T follicular helper cell (primary cell): ENCODE measurements around the gene GMDS.

ENCODE experiments used
- DNase-seq: peaks from one replicate; pipeline ENCODE4 v3.0.0-alpha.2; 2020; ENCODE audit warnings: low read depth

Gene GMDS

DNA sequence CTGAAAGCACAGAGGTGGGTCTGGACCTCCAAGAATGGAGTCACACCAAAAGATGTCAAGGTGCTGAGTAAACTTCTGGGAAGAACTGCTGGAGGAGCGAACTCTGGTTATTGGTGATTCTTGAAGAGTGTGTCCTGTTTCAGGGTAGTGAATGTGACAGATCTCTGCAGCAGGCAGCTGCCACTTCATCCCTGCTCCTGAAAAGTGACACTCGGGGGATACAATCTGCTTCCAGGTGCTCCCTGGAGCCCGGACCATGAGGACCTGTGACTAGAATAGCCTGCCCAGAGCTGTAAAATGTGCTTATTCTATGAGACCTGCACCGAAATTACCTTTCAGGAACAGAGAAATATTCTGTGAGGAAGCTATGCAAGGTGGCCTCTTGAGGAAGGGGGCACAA, 444.6 kb downstream of the GMDS start:
- DNase-seq, result no peak

DNA sequence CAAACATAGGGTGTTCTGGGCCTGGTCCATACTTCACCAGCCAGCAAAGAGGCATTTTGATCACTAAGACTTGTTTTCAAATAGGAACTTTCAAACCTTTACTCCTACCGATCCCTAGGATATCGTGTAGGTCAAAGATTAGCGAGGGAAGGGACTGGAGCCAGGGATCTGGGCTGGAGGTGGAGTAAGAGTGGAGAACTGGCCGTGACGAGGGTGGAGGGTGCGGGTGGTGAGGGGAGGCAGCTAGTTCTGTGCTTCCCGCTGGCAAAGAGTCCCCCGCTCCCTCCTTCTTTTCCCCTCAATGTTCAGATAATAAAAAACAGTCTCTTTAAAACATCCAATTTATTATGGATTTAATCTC, 446.5 kb downstream of the GMDS start:
- no peak for DNase-seq

- no peak for DNase-seq
These were observed 447.0 kb downstream of the GMDS start for GRCh38 chr6:1798303-1798964.

DNA sequence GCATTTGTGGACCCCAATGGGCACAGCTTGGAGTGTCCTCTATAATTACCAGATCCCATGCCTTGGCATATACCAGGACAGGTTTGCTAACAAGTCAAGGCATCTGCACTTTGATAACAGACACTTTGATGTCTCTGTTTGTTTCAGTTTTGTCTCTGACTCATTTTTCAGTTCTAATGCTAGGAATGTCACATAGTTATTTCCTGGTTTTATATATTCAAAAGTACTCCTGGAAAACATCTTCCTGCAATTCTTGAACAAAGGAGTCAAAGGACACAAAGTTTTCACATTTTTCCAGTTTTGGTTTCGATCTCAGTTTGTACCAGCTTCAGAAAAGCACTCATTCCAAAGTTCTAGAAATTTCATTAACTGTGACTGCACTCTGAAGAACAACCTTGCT, 447.6 kb downstream of the GMDS start:
- DNase-seq, result no peak

GRCh38 chr6:1796706-1797529, 448.5 kb downstream of the GMDS start:
- DNase-seq, result no peak

DNA sequence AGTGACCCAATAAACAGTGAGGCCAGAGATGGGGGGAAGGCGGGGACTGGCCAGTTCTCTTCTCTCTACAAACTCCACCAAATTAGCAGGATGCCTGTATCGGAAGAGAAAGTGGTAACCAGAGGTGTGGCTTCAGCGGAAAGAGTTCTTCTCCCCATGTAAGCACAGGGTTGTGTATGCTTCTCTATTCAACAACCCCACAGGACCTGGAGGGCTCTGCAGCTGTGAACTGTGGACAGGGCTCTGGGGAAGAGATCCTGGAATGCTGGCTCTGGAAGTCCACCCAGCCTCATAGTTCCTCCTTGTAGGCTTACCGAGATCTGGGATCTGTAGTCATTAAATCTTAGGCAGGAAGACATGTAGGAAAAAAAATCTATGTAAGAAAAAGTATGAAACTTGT, 449.5 kb downstream of the GMDS start:
- DNase-seq, result no peak

- DNase-seq, result no peak
These were observed 452.4 kb downstream of the GMDS start for GRCh38 chr6:1792989-1793388.

DNA sequence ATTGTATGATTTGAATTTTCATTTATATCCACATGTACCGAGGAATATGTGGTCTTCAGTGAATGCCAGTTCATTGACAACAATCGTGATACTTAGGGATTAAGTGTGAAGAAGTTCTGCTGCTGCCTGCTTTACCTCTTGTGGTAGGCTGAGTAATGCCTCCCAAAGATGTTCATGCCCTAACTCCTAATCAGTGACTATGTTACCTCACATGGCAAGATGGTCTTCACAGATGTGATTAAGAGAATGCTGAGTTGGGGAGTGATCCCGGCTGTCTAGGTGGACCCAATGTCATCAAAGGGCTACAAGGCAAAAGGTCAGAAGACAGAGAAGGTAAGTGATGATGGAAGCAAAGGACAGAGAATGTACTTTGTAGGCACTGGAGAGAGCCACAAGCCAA, 454.7 kb downstream of the GMDS start:
- DNase-seq, result no peak

- DNase-seq, result no peak
These were observed 456.3 kb downstream of the GMDS start for GRCh38 chr6:1789092-1789491.

DNA sequence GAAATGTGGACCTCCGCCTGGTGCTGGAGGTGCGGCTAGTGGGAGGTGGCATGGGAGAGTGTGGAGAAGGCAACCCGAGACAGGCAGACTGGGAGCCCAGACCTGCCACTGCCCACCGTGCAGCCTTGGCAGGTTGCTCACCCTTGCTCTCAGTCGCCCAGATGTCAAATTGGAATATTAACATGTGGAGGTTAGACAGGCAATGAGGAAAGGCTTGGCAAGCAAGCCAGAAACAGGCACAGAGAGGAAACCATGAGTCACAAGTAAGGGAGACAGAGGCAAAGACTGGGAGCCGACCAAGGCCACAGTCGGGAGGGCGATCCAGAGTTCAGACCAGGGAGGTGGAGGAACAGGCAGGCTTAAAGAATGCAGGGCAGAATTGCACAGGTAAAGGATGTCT, 457.5 kb downstream of the GMDS start:
- DNase-seq, result no peak

GRCh38 chr6:1786455-1787453, 458.7 kb downstream of the GMDS start:
- no peak for DNase-seq

DNA sequence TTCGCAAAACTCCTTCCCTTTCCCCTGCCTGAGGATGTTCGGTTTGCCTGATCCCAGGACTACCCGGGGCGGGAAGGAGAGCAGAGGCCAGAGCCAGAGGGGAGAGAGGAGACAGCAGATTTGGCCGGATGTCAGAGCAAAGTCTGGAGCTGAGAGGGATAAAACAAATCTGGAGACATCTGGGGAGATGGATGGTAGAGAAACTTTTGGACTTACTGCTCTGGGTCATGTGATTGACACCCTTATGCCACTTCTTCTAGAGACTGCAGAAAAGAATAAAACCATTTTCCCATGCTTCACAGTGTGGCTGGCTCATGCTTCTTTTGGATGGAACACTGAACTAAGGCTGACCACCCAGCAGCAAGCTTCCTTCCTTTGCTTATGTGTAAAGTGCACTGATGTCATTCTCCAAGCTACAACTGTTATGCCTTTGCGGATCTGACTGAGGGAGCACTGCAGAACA, 461.0 kb downstream of the GMDS start:
- DNase-seq, result no peak

- DNase-seq, result no peak
These were observed 463.6 kb downstream of the GMDS start for GRCh38 chr6:1781817-1782184.

- no peak for DNase-seq
These were observed 464.1 kb downstream of the GMDS start for GRCh38 chr6:1781152-1781816.

DNA sequence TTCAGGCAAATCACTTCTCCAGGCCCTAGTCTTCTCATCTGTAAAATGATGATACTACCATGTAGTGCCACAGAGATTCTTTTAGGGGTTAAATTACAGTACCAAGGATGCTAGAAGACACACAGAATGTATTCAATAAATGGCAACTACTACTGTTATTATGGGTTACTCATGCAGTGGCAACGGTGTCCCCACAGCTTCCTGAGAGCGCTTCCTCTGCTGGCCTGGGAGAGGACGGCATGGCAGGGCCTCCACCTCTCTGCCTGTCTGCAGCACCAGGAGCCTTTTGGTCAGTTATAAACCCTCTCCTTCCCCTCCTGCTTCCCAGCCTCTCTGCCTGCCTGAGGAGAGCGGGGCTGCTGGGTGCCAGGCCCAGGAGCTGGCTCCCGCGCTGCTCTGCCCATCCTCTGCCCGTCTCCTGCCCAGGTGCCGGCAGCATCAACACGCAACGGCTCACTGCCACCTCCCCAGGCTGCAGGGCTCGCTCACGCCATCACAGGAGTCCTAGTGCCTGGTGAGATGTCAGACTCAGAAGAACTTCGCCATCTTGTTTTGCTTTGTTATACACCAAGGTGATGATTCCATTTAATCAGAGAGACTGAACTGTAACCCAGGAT, 465.0 kb downstream of the GMDS start:
- no peak for DNase-seq

- DNase-seq, result no peak
These were observed 466.6 kb downstream of the GMDS start for GRCh38 chr6:1778686-1779235.

GRCh38 chr6:1777921-1778685, 467.3 kb downstream of the GMDS start:
- DNase-seq, result no peak

DNA sequence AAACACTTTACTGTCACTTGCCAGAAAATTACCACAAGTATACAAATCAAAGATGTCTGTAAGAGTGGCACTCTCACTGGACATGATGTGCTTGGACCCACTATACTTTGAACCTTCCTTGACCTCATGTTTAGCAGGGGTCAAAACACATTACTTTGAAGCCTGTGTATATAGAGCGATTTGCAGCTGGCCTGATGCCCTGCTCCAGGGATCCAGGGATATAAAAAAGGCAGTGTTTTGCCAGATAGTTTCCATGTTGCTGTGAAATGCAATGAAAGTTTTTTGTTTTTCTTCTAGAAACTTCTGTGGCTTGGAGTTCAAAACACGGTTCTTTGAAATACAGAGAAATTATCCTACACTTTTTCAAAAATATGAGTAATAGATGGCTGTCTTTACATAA, 470.0 kb downstream of the GMDS start:
- DNase-seq, result no peak

DNA sequence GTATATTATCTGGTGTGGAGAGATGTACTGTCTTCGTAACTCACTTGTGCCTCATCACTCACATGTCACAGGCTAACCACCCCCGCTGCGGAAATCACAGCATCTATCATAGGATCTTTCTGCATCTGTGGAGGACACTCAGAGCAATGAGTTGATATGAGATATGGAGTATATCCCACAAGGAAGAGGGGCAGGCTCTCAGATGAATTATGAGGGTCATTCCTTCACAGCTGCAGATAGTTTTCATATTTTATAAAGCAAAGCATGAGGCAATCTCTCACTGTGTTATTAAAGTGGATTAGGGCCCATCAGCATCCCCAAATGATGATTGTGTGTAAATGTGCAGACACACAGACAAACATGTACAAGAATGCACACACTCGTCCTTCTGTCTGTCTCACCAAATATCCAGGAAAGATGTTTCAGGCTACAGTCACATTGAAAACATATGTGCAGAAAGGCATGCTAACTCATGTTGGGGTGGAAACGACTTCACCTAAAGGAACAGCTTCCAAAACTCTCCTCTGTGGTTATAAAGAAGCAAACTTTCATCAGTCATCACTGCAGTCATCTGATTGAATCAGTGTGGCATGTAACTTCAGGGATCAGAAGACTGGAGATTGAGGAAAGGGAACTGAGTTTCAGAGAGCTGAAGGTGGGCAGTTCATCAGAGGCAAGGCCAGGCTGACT, 471.0 kb downstream of the GMDS start:
- no peak for DNase-seq

DNA sequence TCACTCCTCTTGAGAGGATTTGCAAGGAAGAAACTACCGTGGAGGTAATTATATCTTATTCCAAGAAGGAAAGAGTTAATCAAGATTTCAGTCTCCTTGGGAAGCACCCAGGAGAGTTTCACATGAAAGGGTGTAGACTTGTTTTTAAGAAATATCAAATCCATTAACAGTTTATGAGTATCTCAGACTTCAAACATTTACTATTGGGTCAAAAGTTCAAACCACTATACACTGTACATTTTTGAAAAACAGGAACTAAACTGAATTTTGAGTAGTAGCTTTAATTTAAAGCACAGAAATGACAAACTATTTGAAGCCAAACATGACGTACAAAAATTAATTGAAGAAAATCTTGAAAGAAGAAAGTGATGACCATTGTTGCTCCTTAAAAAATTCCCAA, 471.7 kb downstream of the GMDS start:
- DNase-seq, result no peak
